ENCODE data around the gene DBN1.
"Not testable (repeated sequence)": the region's sequence is repeated elsewhere in the genome, so short reads cannot be mapped to it uniquely, and the experiment has no call there.

DBN1 gene

GRCh38 chr5:177490311-177490991 lies 17.0 kb upstream of the DBN1 start:
- DNase-seq: no peak

- DNase-seq: no peak
Measured at GRCh38 chr5:177489119-177489716, 15.8 kb upstream of the DBN1 start.

GRCh38 chr5:177487975-177488374 lies 14.5 kb upstream of the DBN1 start:
- DNase-seq: no peak

- DNase-seq: no peak
Measured at GRCh38 chr5:177487144-177487543, 13.7 kb upstream of the DBN1 start.

- no peak for DNase-seq
Measured at GRCh38 chr5:177486256-177486655, 12.8 kb upstream of the DBN1 start.

GRCh38 chr5:177485753-177486152 lies 12.3 kb upstream of the DBN1 start:
- not testable (repeated sequence) for DNase-seq

GRCh38 chr5:177484902-177485549 lies 11.6 kb upstream of the DBN1 start:
- DNase-seq: no peak

GRCh38 chr5:177483994-177484901 lies 10.8 kb upstream of the DBN1 start:
- no peak for DNase-seq

GRCh38 chr5:177483042-177483441 lies 9.6 kb upstream of the DBN1 start:
- no peak for DNase-seq

GRCh38 chr5:177482359-177482795 lies 8.9 kb upstream of the DBN1 start:
- no peak for DNase-seq

GRCh38 chr5:177479774-177480173 lies 6.3 kb upstream of the DBN1 start:
- DNase-seq: no peak

- DNase-seq: no peak
Measured at GRCh38 chr5:177478711-177479646, 5.5 kb upstream of the DBN1 start.

- no peak for DNase-seq
Measured at GRCh38 chr5:177477701-177478477, 4.5 kb upstream of the DBN1 start.

- DNase-seq: no peak
Measured at GRCh38 chr5:177476531-177477233, 3.2 kb upstream of the DBN1 start.

- no peak for DNase-seq
Measured at GRCh38 chr5:177475563-177476427, 2.4 kb upstream of the DBN1 start.

- no peak for DNase-seq
Measured at GRCh38 chr5:177474846-177475562, 1.6 kb upstream of the DBN1 start.

- DNase-seq: no peak
Measured at GRCh38 chr5:177474002-177474476, 605 bp upstream of the DBN1 start.
